ENCODE results near the gene LAMP5. TPM values are rescaled to one million over a fixed set of nuclear protein-coding genes. Genes with fewer than 3 reads are reported as not detected.

The LAMP5 gene
- total RNA-seq, 6 donors from 2014 or later, result 0.09 to 0.51 TPM; not detected in 4

GRCh38 chr20:9572670-9573069 lies 58.3 kb downstream of the LAMP5 start:
- Histone ChIP-seq H3K36me3 (no peaks in the 10 kb centered on the region), H3K9me3 (no peaks in the 10 kb centered on the region), H3K4me1 (no peaks in the 10 kb centered on the region), H3K4me3 (no peak overlapping the region), H3K27me3 (no peaks in the 10 kb centered on the region), H3K27ac (no peak overlapping the region)
- DNase-seq (no peak), ATAC-seq (ENCODE audit: low FRiP score in 2 of 2) (no peak)
- WGBS, 2 donors, result 28 to 30% methylated on average over 2 of the region's 2 CpGs
- no peak for TF ChIP-seq POLR2A (IDR thresholded peaks at IDR 0.05)
- no peak for TF ChIP-seq CTCF (IDR thresholded peaks at IDR 0.05)
- no peak for TF ChIP-seq POLR2AphosphoS5 (IDR thresholded peaks at IDR 0.05)
- TF ChIP-seq EP300 (IDR thresholded peaks at IDR 0.05), result no peak

- no peaks in the 10 kb centered on the region for H3K9me3 ChIP-seq
- TF ChIP-seq EP300 (IDR thresholded peaks at IDR 0.05), result no peak
- WGBS, 2 donors, result 59 to 62% methylated on average over 13 of the region's 13 CpGs
- ATAC-seq (ENCODE audit: low FRiP score in 2 of 2), result no peak
- H3K4me3 ChIP-seq, result no peak overlapping the region
- no peaks in the 10 kb centered on the region for H3K4me1 ChIP-seq
- no peak overlapping the region for H3K27ac ChIP-seq
- no peaks in the 10 kb centered on the region for H3K27me3 ChIP-seq
- no peak for DNase-seq
- H3K36me3 ChIP-seq, result no peaks in the 10 kb centered on the region
Measured at GRCh38 chr20:9573335-9574151, 59.2 kb downstream of the LAMP5 start.

- 69 to 76% methylated on average over 7 of the region's 7 CpGs for WGBS, 2 donors
- no peak overlapping the region for H3K4me3 ChIP-seq
- TF ChIP-seq POLR2A (IDR thresholded peaks at IDR 0.05) (no peak), POLR2AphosphoS5 (IDR thresholded peaks at IDR 0.05) (no peak), EP300 (IDR thresholded peaks at IDR 0.05) (no peak), CTCF (IDR thresholded peaks at IDR 0.05) (no peak)
- no peaks in the 10 kb centered on the region for H3K27me3 ChIP-seq
- no peaks in the 10 kb centered on the region for H3K36me3 ChIP-seq
- H3K27ac ChIP-seq, result no peak overlapping the region
- DNase-seq (no peak), ATAC-seq (ENCODE audit: low FRiP score in 2 of 2) (no peak)
- H3K4me1 ChIP-seq, result no peaks in the 10 kb centered on the region
- H3K9me3 ChIP-seq, result no peaks in the 10 kb centered on the region
Measured at GRCh38 chr20:9574181-9574580, 59.8 kb downstream of the LAMP5 start.

GRCh38 chr20:9574776-9575175 lies 60.4 kb downstream of the LAMP5 start:
- ATAC-seq (ENCODE audit: low FRiP score in 2 of 2) (no peak), DNase-seq (no peak)
- no peaks in the 10 kb centered on the region for H3K4me1 ChIP-seq
- TF ChIP-seq POLR2A (IDR thresholded peaks at IDR 0.05) (no peak), POLR2AphosphoS5 (IDR thresholded peaks at IDR 0.05) (no peak)
- H3K27ac ChIP-seq, result no peak overlapping the region
- H3K27me3 ChIP-seq, result no peaks in the 10 kb centered on the region
- no peaks in the 10 kb centered on the region for H3K9me3 ChIP-seq
- no peaks in the 10 kb centered on the region for H3K36me3 ChIP-seq
- no peak overlapping the region for H3K4me3 ChIP-seq
- WGBS, 2 donors, result 78 to 83% methylated on average over 3 of the region's 3 CpGs

GRCh38 chr20:9575836-9576235 lies 61.4 kb downstream of the LAMP5 start:
- no peak for DNase-seq
- 74 to 89% methylated on average over 1 of the region's 1 CpG for WGBS, 2 donors
- no peak for TF ChIP-seq EP300 (IDR thresholded peaks at IDR 0.05)
- TF ChIP-seq POLR2AphosphoS5 (IDR thresholded peaks at IDR 0.05), result no peak
- no peak for TF ChIP-seq POLR2A (IDR thresholded peaks at IDR 0.05)
- TF ChIP-seq CTCF (IDR thresholded peaks at IDR 0.05), result no peak
- H3K36me3 ChIP-seq, result no peaks in the 10 kb centered on the region
- no peaks in the 10 kb centered on the region for H3K4me1 ChIP-seq
- no peaks in the 10 kb centered on the region for H3K27me3 ChIP-seq
- ATAC-seq (ENCODE audit: low FRiP score in 2 of 2), result no peak
- H3K4me3 ChIP-seq, result no peak overlapping the region
- H3K9me3 ChIP-seq, result no peaks in the 10 kb centered on the region
- H3K27ac ChIP-seq, result no peak overlapping the region

GRCh38 chr20:9576695-9577094 lies 62.3 kb downstream of the LAMP5 start:
- WGBS, 2 donors, result 93 to 94% methylated on average over 4 of the region's 4 CpGs
- ATAC-seq (ENCODE audit: low FRiP score in 2 of 2) (no peak), DNase-seq (no peak)
- Histone ChIP-seq H3K36me3 (no peaks in the 10 kb centered on the region), H3K9me3 (no peaks in the 10 kb centered on the region), H3K27ac (no peak overlapping the region), H3K4me1 (no peaks in the 10 kb centered on the region), H3K4me3 (no peak overlapping the region), H3K27me3 (no peaks in the 10 kb centered on the region)
- TF ChIP-seq POLR2A (IDR thresholded peaks at IDR 0.05) (no peak), POLR2AphosphoS5 (IDR thresholded peaks at IDR 0.05) (no peak), CTCF (IDR thresholded peaks at IDR 0.05) (no peak), EP300 (IDR thresholded peaks at IDR 0.05) (no peak)

Data from upper lobe of left lung (tissue), 6 donors.